NT2/D1 (cell line): ENCODE measurements around the gene PKIG.

Source experiments
- DNase-seq: peaks from one replicate; pipeline ENCODE4 v3.0.0-alpha.2; 2011; ENCODE audit warnings: low read depth, low spot score
- H3K27me3 ChIP-seq: 2 replicates; pipeline ENCODE4 v1.6.0; 2011; ENCODE audit warnings: mild to moderate bottlenecking; ENCODE audit not compliant: insufficient read length, insufficient read depth
- H3K36me3 ChIP-seq: 2 replicates; pipeline ENCODE4 v1.6.1; 2011; ENCODE audit warnings: mild to moderate bottlenecking, low read length, mixed read lengths; ENCODE audit not compliant: insufficient read depth, insufficient read length
- H3K4me1 ChIP-seq: 2 replicates; pipeline ENCODE4 v1.5.1; 2011; ENCODE audit not compliant: insufficient read depth, insufficient read length
- H3K4me3 ChIP-seq: 2 replicates; pipeline ENCODE4 v1.5.1; 2011; ENCODE audit warnings: low read depth; ENCODE audit not compliant: insufficient read length
- H3K9ac ChIP-seq: 2 replicates; pipeline ENCODE4 v1.6.0; 2011; ENCODE audit warnings: low read depth; ENCODE audit not compliant: insufficient read length
- H3K9me3 ChIP-seq: 2 replicates; pipeline ENCODE4 v1.5.1; 2011; ENCODE audit warnings: mild to moderate bottlenecking, low read length; ENCODE audit not compliant: insufficient read depth
- SUZ12 ChIP-seq: IDR thresholded peaks from 2 replicates; pipeline ENCODE4 v1.6.1; 2011; ENCODE audit not compliant: insufficient read length, insufficient read depth; ENCODE audit errors: extremely low read depth
- YY1 ChIP-seq: IDR thresholded peaks from 2 replicates; pipeline ENCODE4 v1.6.1; 2011; ENCODE audit not compliant: insufficient read length, insufficient read depth
- ZNF274 ChIP-seq: IDR thresholded peaks from 2 replicates; pipeline ENCODE4 v1.6.1; 2011; ENCODE audit warnings: mild to moderate bottlenecking, low read depth, low read length

The PKIG gene

GRCh38 chr20:44637522-44638372, 55.4 kb downstream of the PKIG start:
- TF ChIP-seq ZNF274 = no peak
- TF ChIP-seq YY1 = no peak
- TF ChIP-seq SUZ12 = no peak
- no peak overlapping the region for H3K4me3 ChIP-seq
- no peaks in the 10 kb centered on the region for H3K27me3 ChIP-seq
- no peak for DNase-seq
- no peak overlapping the region for H3K9ac ChIP-seq
- H3K4me1 ChIP-seq = peaks cover 5% of the 10 kb centered on the region
- peaks cover 18% of the 10 kb centered on the region for H3K9me3 ChIP-seq
- peaks cover 59% of the 10 kb centered on the region for H3K36me3 ChIP-seq

GRCh38 chr20:44640522-44640921, 58.1 kb downstream of the PKIG start:
- peaks cover 18% of the 10 kb centered on the region for H3K9me3 ChIP-seq
- TF ChIP-seq ZNF274 (no peak), SUZ12 (no peak), YY1 (no peak)
- peaks cover 35% of the 10 kb centered on the region for H3K36me3 ChIP-seq
- no peak for DNase-seq
- H3K9ac ChIP-seq = no peak overlapping the region
- H3K27me3 ChIP-seq = no peaks in the 10 kb centered on the region
- H3K4me3 ChIP-seq = no peak overlapping the region
- H3K4me1 ChIP-seq = peaks cover 23% of the 10 kb centered on the region

- Histone ChIP-seq H3K4me3 (no peak overlapping the region), H3K9ac (no peak overlapping the region), H3K27me3 (no peaks in the 10 kb centered on the region), H3K9me3 (peaks cover 18% of the 10 kb centered on the region), H3K4me1 (peaks cover 29% of the 10 kb centered on the region), H3K36me3 (peaks cover 29% of the 10 kb centered on the region)
- DNase-seq = no peak
- no peak for TF ChIP-seq YY1
- TF ChIP-seq ZNF274 = no peak
- TF ChIP-seq SUZ12 = no peak
These were observed 58.9 kb downstream of the PKIG start for GRCh38 chr20:44641325-44641724.

- H3K36me3 ChIP-seq = peaks cover 23% of the 10 kb centered on the region
- no peak for TF ChIP-seq SUZ12
- no peak for TF ChIP-seq ZNF274
- no peak for TF ChIP-seq YY1
- peaks cover 29% of the 10 kb centered on the region for H3K4me1 ChIP-seq
- no peak overlapping the region for H3K4me3 ChIP-seq
- peak; percentile 44 for DNase-seq
- H3K9ac ChIP-seq = peak overlapping the region; percentile 76
- H3K9me3 ChIP-seq = peaks cover 12% of the 10 kb centered on the region
- no peaks in the 10 kb centered on the region for H3K27me3 ChIP-seq
These were observed 60.1 kb downstream of the PKIG start for GRCh38 chr20:44642203-44643153.

- TF ChIP-seq YY1 = no peak
- TF ChIP-seq SUZ12 = no peak
- TF ChIP-seq ZNF274 = no peak
- Histone ChIP-seq H3K4me1 (peaks cover 33% of the 10 kb centered on the region), H3K27me3 (no peaks in the 10 kb centered on the region), H3K9ac (no peak overlapping the region), H3K9me3 (peaks cover 6% of the 10 kb centered on the region; the same call in 1 of the 2 replicates), H3K36me3 (peaks cover 18% of the 10 kb centered on the region), H3K4me3 (no peak overlapping the region)
- DNase-seq = no peak
These were observed 60.8 kb downstream of the PKIG start for GRCh38 chr20:44643154-44643519.

- no peak for TF ChIP-seq ZNF274
- no peak for TF ChIP-seq SUZ12
- no peak for TF ChIP-seq YY1
- DNase-seq = peak; percentile 85
- Histone ChIP-seq H3K27me3 (no peaks in the 10 kb centered on the region), H3K4me3 (no peak overlapping the region), H3K9me3 (peaks cover 5% of the 10 kb centered on the region; the same call in 1 of the 2 replicates), H3K4me1 (peaks cover 36% of the 10 kb centered on the region), H3K9ac (peak overlapping the region; percentile 24), H3K36me3 (peaks cover 16% of the 10 kb centered on the region)
These were observed 61.3 kb downstream of the PKIG start for GRCh38 chr20:44643596-44644229.
